H1 (cell line): Measurements from ENCODE around the gene SRGAP3. TPM values are rescaled to one million over a fixed set of nuclear protein-coding genes. Genes with fewer than 3 reads are reported as not detected.

Experiments used
- HDAC2 ChIP-seq, 2 experiments: fragments of 300-600 bp in 1 of 2; sonication (generic) in 1 of 2; IDR thresholded peaks; 2 replicates each; pipeline ENCODE4 v1.6.1; 2011 to 2012; ENCODE audit warnings: low read depth in 2 of 2, low read length in 2 of 2, mild to moderate bottlenecking in 2 of 2, moderate library complexity in 2 of 2, borderline replicate concordance in 1 of 2, inconsistent platforms in 1 of 2
- MAX ChIP-seq: IDR thresholded peaks from 2 replicates; pipeline ENCODE4 v1.6.1; 2012; ENCODE audit warnings: inconsistent platforms
- polyA plus RNA-seq, 7 experiments: library from polyadenylated mRNA; depleted of rRNA in 3 of 7; stranded (reverse) in 5 of 7; unstranded in 2 of 7; fragments of >200 nt in 5 of 7; fragments of 200-250 nt in 2 of 7; gene quantifications; 1 replicate in 5 of 7; 2 replicates in 1 of 7; 4 replicates in 1 of 7; pipeline versions ENCODE4 v1.2.1 to v1.2.3, GENCODE V29; 2011 to 2013; ENCODE audit warnings: missing spikeins in 2 of 7, mixed read lengths in 2 of 7
- total RNA-seq: library from RNA; stranded (reverse); fragmentation: NEBNext Ultra II Directional; extraction: Animal tissue kit (Norgen Biotek cat#: 25700); gene quantifications from 2 replicates; pipeline ENCODE4 v1.2.1, GENCODE V29; 2021

SRGAP3 gene
- total and polyA plus RNA-seq, 2 of the 8 experiments (the other 6 are each of a cell fraction or from before 2014, with no cell fraction given) = 5.8 to 11.4 TPM

GRCh38 chr3:8981700-8982099 is 267.7 kb downstream of the SRGAP3 start (continued):
- no peak for TF ChIP-seq MAX
- no peak for TF ChIP-seq HDAC2 (IDR thresholded peaks at IDR 0.05; ENCODE audit: borderline replicate concordance in 1 of 2, low read depth in 2 of 2, low read length in 2 of 2)
